GM12801 (cell line): ENCODE results near the gene TSSC4.

Experiments
- CTCF ChIP-seq: IDR thresholded peaks from one replicate; pipeline ENCODE4 v1.5.1; 2011; ENCODE audit warnings: control low read depth; ENCODE audit not compliant: insufficient read length; ENCODE audit errors: extremely low read depth

Gene TSSC4

GRCh38 chr11:2409126-2409525, 8.6 kb downstream of the TSSC4 start:
- TF ChIP-seq CTCF: no peak

GRCh38 chr11:2409611-2410468, 9.3 kb downstream of the TSSC4 start:
- TF ChIP-seq CTCF: no peak

- TF ChIP-seq CTCF: no peak
Observed at GRCh38 chr11:2410616-2411015, 10.1 kb downstream of the TSSC4 start.

GRCh38 chr11:2411446-2412305, 11.1 kb downstream of the TSSC4 start:
- no peak for TF ChIP-seq CTCF

- no peak for TF ChIP-seq CTCF
Observed at GRCh38 chr11:2412323-2412722, 11.8 kb downstream of the TSSC4 start.

GRCh38 chr11:2413742-2414579, 13.4 kb downstream of the TSSC4 start:
- TF ChIP-seq CTCF: no peak

GRCh38 chr11:2414616-2415015, 14.1 kb downstream of the TSSC4 start:
- no peak for TF ChIP-seq CTCF
